ENCODE measurements around the gene RPTOR. TPM values are rescaled to one million over a fixed set of nuclear protein-coding genes. Genes with fewer than 3 reads are reported as not detected.

RPTOR gene
- total and polyA plus RNA-seq, 2 donors (not counting 3 experiments of a cell fraction or from before 2014, with no cell fraction given): 10.7 to 41.8 TPM

- no peaks in the 10 kb centered on the region for H3K27me3 ChIP-seq (ENCODE audit: control insufficient read depth in 2 of 2, insufficient read depth in 2 of 2, low read length in 2 of 2)
- BruUV-seq (replicated peaks): no TSS peak
- ChIA-PET CTCF (interaction anchor here (1.0 to 4.7 kb wide), 5 partner anchors 9 to 474 kb away, joined by 3 to 43 read pairs (median 3); no protein-coding TSS in a partner anchor), POLR2A (no interaction called here)
- H3K79me2 ChIP-seq (ENCODE audit: control insufficient read depth, insufficient read depth, low read length): no peaks in the 10 kb centered on the region
- no peak overlapping the region for H3K9ac ChIP-seq (replicated peaks; ENCODE audit: extremely low read depth, insufficient read depth, low read length)
- H3K4me3 ChIP-seq (replicated peaks in 1 of 3; ENCODE audit: insufficient read depth in 1 of 3, low read depth in 1 of 3, low read length in 3 of 3): no peak overlapping the region
- intact Hi-C loops (cut with micrococcal nuclease): loop anchor here (1.0 kb wide), 1 partner anchor 9 kb away; no protein-coding TSS in a partner anchor
- dilution Hi-C loops (cut with MboI; ENCODE audit: extremely low pct_ligation_motif_present, low sequenced_read_pairs): no loop called here
- H2AFZ ChIP-seq (ENCODE audit: low read depth, low read length): no peak overlapping the region
- H3K9me1 ChIP-seq (replicated peaks; ENCODE audit: control insufficient read depth, extremely low read depth, insufficient read depth, low read length): no peaks in the 10 kb centered on the region
- FAIRE-seq (peak; percentile 69), DNase-seq (ENCODE audit: low read depth, low spot score) (peak; percentile 70)
- peak; percentile 48 for TF ChIP-seq GATA2 (IDR thresholded peaks at IDR 0.05; ENCODE audit: insufficient read depth, insufficient read length, low read depth, low read length)
- no peak for TF ChIP-seq POLR2A (IDR thresholded peaks at IDR 0.05; ENCODE audit: low read depth, low read length)
- H3K36me3 ChIP-seq (ENCODE audit: control insufficient read depth in 2 of 2, extremely low read depth in 1 of 2, insufficient read depth in 2 of 2, low read length in 2 of 2): no peaks in the 10 kb centered on the region
- H3K9me3 ChIP-seq (replicated peaks; ENCODE audit: control insufficient read depth, insufficient read depth, low read length): no peaks in the 10 kb centered on the region
- peak overlapping the region; percentile 57 for H3K4me2 ChIP-seq (ENCODE audit: insufficient read depth, low read length)
- H3K4me1 ChIP-seq (ENCODE audit: control insufficient read depth, extremely low read depth, insufficient read depth, low read length): peaks cover 18% of the 10 kb centered on the region
- H4K20me1 ChIP-seq (replicated peaks; ENCODE audit: control insufficient read depth, extremely low read depth, insufficient read depth, low read length): no peaks in the 10 kb centered on the region
- H3K27ac ChIP-seq (ENCODE audit: insufficient read depth, low read depth, low read length): peak overlapping the region; percentile 16
Measured at GRCh38 chr17:80901319-80901718, 356.7 kb downstream of the RPTOR start.

- Histone ChIP-seq H3K79me2 (ENCODE audit: control insufficient read depth, insufficient read depth, low read length) (no peaks in the 10 kb centered on the region), H2AFZ (ENCODE audit: low read depth, low read length) (no peak overlapping the region), H3K4me3 (replicated peaks in 1 of 3; ENCODE audit: insufficient read depth in 1 of 3, low read depth in 1 of 3, low read length in 3 of 3) (no peak overlapping the region), H3K27me3 (ENCODE audit: control insufficient read depth in 2 of 2, insufficient read depth in 2 of 2, low read length in 2 of 2) (no peaks in the 10 kb centered on the region), H3K9ac (replicated peaks; ENCODE audit: extremely low read depth, insufficient read depth, low read length) (no peak overlapping the region), H3K9me1 (replicated peaks; ENCODE audit: control insufficient read depth, extremely low read depth, insufficient read depth, low read length) (no peaks in the 10 kb centered on the region), H3K36me3 (ENCODE audit: control insufficient read depth in 2 of 2, extremely low read depth in 1 of 2, insufficient read depth in 2 of 2, low read length in 2 of 2) (no peaks in the 10 kb centered on the region), H3K9me3 (replicated peaks; ENCODE audit: control insufficient read depth, insufficient read depth, low read length) (no peaks in the 10 kb centered on the region), H3K27ac (ENCODE audit: insufficient read depth, low read depth, low read length) (no peak overlapping the region), H3K4me1 (ENCODE audit: control insufficient read depth, extremely low read depth, insufficient read depth, low read length) (peaks cover 18% of the 10 kb centered on the region), H3K4me2 (ENCODE audit: insufficient read depth, low read length) (no peak overlapping the region), H4K20me1 (replicated peaks; ENCODE audit: control insufficient read depth, extremely low read depth, insufficient read depth, low read length) (no peaks in the 10 kb centered on the region)
- POLR2A ChIA-PET: no interaction called here
- DNase-seq (ENCODE audit: low read depth, low spot score) (no peak), FAIRE-seq (no peak)
- intact Hi-C loops (cut with micrococcal nuclease): no loop called here
- no TSS peak for BruUV-seq (replicated peaks)
- TF ChIP-seq JUN (IDR thresholded peaks at IDR 0.05; ENCODE audit: borderline replicate concordance, insufficient read depth, insufficient read length, low read depth): no peak
- no peak for TF ChIP-seq EZH2 (IDR thresholded peaks at IDR 0.05; ENCODE audit: borderline replicate concordance, low read depth, low read length, severe bottlenecking)
- TF ChIP-seq GATA2 (IDR thresholded peaks at IDR 0.05; ENCODE audit: insufficient read depth, insufficient read length, low read depth, low read length): no peak
- TF ChIP-seq POLR2AphosphoS5 (IDR thresholded peaks at IDR 0.05; ENCODE audit: insufficient read depth, low read depth, low read length): no peak
- CTCF ChIA-PET: no interaction called here
- dilution Hi-C loops (cut with MboI; ENCODE audit: extremely low pct_ligation_motif_present, low sequenced_read_pairs): no loop called here
Measured at GRCh38 chr17:80902197-80902962, 357.7 kb downstream of the RPTOR start.

Measured in endothelial cell of umbilical vein (primary cell).